ENCODE data around the gene PVALEF.
"Not testable (repeated sequence)": the region's sequence is repeated elsewhere in the genome, so short reads cannot be mapped to it uniquely, and the experiment has no call there.

PVALEF gene

GRCh38 chr17:81146208-81146607, 19.1 kb upstream of the PVALEF start:
- not testable (repeated sequence) for DNase-seq

- no peak for DNase-seq
Measured at GRCh38 chr17:81147701-81148100, 17.6 kb upstream of the PVALEF start.

- no peak for DNase-seq
Measured at GRCh38 chr17:81148571-81148970, 16.7 kb upstream of the PVALEF start.

GRCh38 chr17:81148986-81149533, 16.2 kb upstream of the PVALEF start:
- DNase-seq: no peak

- DNase-seq: no peak
Measured at GRCh38 chr17:81150377-81151077, 14.8 kb upstream of the PVALEF start.

GRCh38 chr17:81151278-81151677, 14.0 kb upstream of the PVALEF start:
- no peak for DNase-seq

GRCh38 chr17:81152288-81152828, 12.9 kb upstream of the PVALEF start:
- DNase-seq: no peak

GRCh38 chr17:81153340-81153803, 11.9 kb upstream of the PVALEF start:
- DNase-seq: no peak

GRCh38 chr17:81154016-81154415, 11.3 kb upstream of the PVALEF start:
- not testable (repeated sequence) for DNase-seq

- DNase-seq: no peak
Measured at GRCh38 chr17:81154961-81155360, 10.3 kb upstream of the PVALEF start.

- no peak for DNase-seq
Measured at GRCh38 chr17:81156866-81157805, 8.2 kb upstream of the PVALEF start.

- no peak for DNase-seq
Measured at GRCh38 chr17:81157848-81158687, 7.2 kb upstream of the PVALEF start.

GRCh38 chr17:81158688-81159590, 6.4 kb upstream of the PVALEF start:
- DNase-seq: no peak

GRCh38 chr17:81159611-81160265, 5.6 kb upstream of the PVALEF start:
- no peak for DNase-seq

GRCh38 chr17:81160306-81160705, 5.0 kb upstream of the PVALEF start:
- DNase-seq: no peak

- DNase-seq: no peak
Measured at GRCh38 chr17:81160747-81161453, 4.4 kb upstream of the PVALEF start.

GRCh38 chr17:81161536-81161935, 3.8 kb upstream of the PVALEF start:
- DNase-seq: no peak

- no peak for DNase-seq
Measured at GRCh38 chr17:81161972-81162371, 3.3 kb upstream of the PVALEF start.

GRCh38 chr17:81162491-81162890, 2.8 kb upstream of the PVALEF start:
- no peak for DNase-seq
